Measurements from ENCODE around the gene CBX7.
"Not testable (repeated sequence)": the region's sequence is repeated elsewhere in the genome, so short reads cannot be mapped to it uniquely, and the experiment has no call there.

The CBX7 gene

DNA sequence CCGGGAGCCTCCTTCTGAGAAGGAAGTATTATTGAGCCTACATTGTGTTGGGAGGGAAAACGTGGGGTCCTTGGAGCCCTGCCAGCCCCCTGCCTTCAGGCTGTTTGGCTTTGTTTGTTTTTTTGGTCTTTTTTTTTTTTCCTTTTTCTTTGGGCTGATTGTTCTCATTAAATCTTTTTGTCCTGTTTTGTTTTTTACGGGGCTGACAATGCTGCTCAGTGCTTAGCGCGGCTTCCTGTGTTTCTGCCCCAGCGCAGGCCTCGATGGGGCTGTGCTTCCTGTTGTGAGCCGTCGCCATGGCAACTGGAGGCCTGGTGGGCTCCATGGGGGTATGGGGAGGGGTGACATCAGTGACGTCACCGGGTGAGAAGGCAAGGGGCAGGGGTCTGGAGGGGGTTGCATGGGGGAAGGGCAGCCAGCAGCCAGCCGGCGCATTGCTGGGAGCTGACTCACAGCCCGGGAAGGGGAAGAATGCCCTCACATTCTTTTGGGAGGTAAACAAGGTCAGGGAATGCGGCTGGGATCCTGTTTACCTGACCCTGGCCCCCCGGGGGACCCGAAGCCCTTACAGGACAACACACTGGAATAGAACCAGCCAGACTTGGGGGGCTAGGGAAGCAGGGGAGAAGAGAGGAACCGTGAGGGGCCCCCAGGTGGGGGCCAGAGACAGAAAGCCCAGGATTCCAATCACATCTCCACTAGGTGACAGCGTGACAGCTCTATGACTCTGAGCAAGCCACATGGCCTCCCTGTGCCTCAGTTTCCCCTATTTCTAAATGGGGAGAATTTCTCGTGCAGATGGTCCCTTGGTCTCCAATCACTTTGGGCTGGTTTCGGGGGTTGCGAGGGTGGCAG lies 22.2 kb upstream of the CBX7 start:
- peak; percentile 53 to 55 for DNase-seq (ENCODE audit: low read depth in 2 of 2, low spot score in 1 of 2)

DNA sequence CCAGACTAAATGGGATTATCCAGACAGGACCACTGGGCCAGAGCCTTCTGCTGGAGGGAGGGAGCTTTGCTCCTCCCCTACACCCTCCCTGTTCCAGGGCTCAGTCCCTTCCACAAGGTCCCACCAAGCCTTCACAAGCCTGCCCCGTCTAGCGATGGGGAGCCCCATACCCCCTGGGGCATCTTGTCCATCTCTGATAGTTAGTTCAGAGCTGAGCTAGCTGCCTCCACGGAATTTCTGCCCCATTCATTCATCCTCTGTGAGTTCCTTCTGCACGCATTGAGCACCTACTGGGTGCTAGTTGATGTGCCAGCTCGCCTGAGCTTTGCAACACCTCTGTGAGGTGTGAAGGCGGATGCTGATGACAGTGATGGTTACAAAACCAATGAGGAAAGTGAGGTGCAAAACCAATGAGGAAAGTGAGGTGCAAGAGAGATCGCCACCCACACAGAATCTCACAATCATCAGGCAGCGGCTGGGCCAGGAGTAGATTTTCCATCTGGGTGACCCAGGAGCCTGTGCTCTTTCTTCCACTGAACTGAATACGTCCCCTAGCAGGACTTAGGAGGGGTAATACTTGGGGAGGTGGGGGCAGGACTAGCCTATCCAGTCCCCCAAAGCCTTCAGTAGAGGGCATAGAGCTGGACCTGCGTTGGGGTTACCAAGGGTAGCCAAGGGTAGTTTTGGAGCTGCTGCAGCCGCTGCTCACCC lies 21.5 kb upstream of the CBX7 start:
- no peak for DNase-seq (ENCODE audit: low read depth in 2 of 2, low spot score in 1 of 2)

DNA sequence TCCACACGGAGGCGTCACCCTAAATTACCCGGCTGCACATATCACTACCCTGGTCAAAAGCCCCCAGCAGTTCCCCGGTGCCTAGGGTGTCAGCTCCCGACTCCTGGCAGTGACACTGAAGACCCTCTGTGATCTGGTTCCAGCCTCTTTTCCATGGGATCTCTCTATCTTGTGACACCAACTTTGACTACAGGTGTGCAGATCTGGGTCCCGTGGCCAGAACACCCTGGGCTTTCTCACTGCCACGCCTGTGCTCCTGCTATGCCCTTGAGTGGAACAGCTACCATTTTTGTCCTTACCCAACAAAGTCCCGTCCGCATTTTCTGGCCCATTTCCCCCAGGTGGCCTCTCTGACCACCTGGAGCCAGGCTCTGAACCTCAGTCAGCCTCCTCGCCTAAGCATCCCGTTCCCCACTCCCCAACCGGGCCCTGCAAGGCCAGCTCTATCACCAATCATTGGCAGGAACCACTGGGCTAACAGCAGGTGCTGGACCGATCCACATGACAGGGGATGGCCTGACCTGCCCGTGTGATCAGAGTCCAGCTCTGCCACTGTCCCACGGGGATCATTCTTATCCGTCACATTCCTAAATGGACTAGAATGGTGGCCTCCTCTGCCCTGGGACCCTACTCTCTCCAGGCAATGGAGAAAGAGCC lies 20.7 kb upstream of the CBX7 start:
- DNase-seq (ENCODE audit: low read depth in 2 of 2, low spot score in 1 of 2), result no peak

DNA sequence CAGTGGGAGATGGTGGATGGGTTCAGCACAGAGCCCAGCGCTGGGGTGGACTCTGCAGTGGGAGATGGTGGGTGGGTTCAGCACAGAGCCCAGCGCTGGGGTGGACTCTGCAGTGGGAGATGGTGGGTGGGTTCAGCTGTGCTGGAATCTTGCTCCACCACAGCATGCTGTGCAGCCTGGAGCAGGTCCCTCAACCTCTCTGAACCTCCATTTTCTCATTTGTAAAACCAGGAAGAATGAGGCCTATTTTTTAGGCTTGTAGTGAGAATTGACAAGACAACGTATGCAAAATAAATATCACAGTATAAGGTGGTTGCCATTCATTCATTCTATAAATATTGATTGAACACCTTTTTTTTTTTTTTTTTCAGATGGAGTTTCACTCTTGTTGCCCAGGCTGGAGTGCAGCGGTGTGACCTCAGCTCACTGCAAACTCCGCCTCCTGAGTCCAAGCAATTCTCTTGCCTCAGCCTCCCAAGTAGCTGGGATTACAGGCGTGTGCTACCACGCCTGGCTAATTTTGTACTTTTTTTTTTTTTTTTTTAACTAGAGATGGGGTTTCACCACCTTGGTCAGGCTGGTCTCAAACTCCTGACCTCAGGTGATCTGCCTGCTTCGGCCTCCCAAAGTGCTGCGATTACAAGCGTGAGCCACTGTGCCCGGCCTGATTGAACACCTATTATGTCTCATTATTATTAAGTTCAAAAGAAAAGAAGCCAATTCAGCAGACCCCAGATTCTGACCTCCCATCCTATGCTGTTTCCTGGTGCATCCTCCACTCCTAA lies 20.0 kb upstream of the CBX7 start:
- not testable (repeated sequence) for DNase-seq (ENCODE audit: low read depth in 2 of 2, low spot score in 1 of 2)

DNA sequence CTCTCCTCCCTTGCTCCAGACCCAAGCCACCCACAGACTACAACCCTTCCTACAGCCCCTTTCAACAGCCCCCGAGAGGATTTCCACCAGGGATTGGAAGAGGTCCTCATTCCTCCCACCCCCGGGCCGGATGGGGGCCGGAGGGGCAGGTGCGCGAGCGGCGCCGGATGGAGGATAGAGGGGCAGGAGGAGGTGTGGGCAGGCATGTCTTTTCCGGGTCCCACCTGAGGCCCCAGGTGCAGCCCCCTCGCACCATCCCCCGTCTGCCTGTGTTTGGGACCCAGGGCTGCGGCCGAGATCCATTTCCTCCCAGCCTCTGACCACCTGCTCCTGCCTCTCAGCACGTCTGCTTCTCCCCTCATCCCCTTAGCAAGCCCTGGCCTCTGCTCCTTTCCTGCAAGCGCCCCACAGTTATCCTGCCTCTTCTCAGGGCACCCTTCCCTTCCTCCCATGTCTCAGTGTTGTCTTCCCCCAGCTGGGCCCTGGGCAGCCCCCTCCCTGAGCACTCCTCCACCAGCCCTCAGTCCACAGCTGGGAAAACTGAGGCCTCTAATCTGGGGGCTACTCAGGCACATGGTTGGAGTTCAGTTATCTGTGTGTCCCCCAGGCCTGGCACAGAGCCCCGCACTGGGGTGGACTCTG lies 19.3 kb upstream of the CBX7 start:
- DNase-seq (ENCODE audit: low read depth in 2 of 2, low spot score in 1 of 2), result no peak

DNA sequence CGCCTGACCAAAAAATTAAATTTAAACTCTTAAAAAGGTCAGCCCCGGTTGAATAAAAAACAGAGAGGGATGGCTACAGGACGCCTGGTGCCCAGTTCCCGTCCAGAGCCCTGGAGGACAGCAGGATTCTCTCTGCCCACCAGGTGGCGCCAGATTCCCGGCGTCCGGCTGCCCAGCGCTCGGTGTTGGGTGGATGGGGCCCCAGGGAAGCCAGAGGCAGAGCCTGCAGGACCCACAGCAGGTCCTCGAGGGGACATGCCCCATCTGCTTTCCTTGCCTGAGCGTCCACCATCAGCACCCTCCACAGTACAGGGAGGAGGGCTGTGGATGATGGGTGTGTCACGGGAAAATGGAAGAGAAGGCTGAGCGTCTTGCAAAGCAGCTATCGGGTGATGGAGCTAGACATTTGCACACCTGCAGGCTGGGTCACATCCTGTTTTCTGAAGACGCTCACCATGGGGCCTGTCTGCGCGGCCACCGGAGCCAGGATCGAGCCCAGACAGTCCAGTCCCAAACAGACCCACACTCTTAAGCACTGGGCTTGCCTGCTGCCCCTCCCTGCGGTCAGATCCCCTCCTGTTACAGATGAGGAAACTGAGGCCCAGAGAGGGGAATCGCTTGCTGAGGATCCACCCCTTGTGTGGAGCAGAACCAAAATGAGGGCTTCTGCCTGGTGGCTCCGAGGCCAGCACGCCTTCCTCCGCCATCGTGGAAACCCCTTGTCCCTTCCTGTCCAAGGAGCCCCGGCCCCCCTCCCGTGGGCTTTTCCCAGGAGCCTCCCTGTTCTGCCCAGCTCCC lies 18.5 kb upstream of the CBX7 start:
- peak; percentile 72 to 78 for DNase-seq (ENCODE audit: low read depth in 2 of 2, low spot score in 1 of 2)

DNA sequence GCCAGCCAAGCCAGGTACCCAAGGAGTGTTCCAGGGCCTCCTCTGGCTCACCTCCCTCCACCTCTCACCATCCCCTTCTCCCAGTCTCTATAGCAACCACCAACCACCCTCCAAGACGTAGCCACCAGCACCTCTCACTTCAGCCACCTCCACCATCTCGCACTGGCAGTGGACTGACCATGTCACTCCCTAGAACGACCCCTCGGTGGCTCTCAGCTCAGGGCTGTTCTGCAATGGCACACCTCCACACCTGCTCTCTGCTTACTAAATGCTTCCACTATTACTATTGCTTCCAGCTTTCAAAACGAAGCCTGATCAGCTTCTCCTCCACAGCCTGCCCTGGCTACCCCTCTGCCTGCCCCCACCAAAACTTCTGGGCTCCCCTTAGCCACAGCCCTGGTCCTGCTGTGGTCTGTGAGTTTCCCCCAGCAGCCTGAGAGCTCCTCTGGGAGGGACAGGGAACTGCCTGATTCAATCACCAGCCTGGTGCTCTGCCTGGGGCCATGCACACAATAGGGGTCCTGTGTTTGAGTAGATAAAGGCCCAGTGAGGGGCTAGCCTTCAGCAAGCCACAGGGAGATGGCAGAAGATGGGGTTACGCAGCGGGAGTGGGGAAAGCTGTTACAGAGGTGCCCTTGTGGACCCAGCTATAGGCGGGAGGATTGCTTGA lies 17.5 kb upstream of the CBX7 start:
- no peak for DNase-seq (ENCODE audit: low read depth in 2 of 2, low spot score in 1 of 2)

DNA sequence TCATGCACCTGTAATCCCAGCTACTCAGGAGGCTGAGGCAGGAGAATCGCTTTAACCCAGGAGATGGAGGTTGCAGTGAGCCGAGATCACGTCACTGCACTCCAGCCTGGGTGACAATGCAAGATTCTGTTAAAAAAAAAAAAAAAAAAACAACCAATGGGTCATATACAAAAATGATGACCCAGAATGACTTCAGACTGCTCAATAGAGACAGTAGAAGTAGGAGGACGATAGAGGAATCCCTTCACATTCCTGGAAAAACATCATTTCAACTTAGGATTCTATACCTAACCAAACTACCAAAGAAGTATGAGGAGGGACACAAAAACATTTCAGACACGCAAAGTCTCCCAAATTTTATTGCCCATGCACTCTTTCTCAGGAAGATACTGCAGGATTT lies 14.1 kb upstream of the CBX7 start:
- DNase-seq (ENCODE audit: low read depth in 2 of 2, low spot score in 1 of 2), result no peak

DNA sequence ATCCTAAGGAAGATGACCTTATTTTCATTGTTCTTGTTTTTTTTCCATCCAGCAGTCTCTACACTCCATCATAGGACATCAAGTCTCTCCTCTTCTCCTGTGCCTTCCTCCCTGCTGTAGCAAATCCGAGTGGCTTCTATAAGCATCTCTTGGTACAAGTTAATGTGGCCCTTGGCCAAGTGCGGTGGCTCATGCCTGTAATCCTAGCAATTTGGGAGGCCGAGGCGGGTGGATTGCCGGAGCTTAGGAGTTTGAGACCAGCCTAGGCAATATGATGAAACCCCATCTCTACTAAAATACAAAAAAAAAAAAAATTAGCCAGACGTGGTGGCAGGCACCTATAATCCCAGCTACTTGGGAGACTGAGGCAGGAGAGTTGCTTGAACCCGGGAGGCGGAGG lies 3.6 kb upstream of the CBX7 start:
- DNase-seq (ENCODE audit: low read depth in 2 of 2, low spot score in 1 of 2), result not testable (repeated sequence)

DNA sequence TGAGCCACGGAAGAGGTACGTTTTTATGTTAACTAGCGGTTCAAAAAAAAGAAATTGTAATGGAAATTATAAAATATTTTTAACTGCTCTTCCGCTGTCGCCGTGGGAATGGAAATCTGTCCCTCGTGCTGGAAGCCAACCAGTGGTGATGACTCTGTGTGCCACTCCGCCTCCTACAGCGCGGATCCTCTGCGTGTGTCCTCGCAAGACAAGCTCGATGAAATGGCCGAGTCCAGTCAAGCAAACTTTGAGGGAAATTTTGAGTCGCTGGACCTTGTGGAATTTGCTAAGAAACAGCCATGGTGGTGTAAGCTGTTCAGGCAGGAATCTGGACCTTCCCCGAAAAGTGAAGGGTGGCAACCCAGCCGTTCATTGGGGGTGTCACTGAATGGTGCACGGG lies 2.9 kb upstream of the CBX7 start:
- DNase-seq (ENCODE audit: low read depth in 2 of 2, low spot score in 1 of 2), result no peak

DNA sequence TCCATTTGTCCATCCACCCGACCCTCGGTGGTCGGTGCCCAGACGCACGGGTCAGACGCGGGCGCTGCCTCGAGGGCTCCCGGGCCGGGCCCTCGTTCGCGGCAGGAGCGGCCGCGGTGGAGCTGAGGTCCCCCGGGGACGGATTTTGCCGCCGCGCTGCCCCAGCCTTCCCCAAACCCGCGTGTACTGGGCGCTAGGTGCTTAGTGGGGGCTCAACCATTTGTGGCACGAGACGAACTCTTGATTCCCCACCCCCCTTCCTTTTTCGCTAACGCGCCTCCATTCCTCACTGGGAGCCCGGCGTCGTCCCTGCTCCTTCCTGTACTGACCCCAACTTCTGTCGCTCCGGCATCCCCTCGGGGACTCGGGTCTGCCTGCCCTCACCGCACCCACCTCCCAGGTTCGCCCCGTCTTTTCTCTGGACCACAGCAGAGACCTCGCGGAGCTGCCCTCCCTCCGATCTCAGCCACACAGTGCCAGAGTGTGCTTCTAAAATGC lies 789 bp upstream of the CBX7 start:
- no peak for DNase-seq (ENCODE audit: low read depth in 2 of 2, low spot score in 1 of 2)

DNA sequence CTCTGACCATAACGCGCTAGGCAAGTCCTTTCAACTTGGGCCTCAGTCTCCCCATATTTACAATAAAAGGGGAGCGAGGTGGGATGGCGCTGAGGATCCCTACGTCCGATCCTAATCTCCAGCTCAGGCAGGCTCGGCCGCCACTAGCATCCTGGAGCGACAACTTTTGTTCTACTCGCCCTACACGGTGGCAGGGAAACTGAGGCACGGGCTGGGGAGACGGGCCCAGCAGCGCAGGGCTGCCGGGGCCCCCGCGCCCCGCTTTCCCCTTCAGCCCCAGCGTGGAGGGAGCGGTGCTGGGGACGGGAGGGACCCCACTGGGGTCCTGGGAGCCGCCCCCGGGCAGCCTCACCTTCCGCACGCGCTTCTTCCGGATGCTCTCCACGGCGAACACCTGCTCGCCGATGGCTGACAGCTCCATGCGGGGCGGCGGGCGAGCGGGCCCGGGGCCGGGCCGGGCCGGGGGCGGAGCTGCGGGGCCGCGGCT lies 413 bp downstream of the CBX7 start:
- DNase-seq (ENCODE audit: low read depth in 2 of 2, low spot score in 1 of 2), result no peak

DNA sequence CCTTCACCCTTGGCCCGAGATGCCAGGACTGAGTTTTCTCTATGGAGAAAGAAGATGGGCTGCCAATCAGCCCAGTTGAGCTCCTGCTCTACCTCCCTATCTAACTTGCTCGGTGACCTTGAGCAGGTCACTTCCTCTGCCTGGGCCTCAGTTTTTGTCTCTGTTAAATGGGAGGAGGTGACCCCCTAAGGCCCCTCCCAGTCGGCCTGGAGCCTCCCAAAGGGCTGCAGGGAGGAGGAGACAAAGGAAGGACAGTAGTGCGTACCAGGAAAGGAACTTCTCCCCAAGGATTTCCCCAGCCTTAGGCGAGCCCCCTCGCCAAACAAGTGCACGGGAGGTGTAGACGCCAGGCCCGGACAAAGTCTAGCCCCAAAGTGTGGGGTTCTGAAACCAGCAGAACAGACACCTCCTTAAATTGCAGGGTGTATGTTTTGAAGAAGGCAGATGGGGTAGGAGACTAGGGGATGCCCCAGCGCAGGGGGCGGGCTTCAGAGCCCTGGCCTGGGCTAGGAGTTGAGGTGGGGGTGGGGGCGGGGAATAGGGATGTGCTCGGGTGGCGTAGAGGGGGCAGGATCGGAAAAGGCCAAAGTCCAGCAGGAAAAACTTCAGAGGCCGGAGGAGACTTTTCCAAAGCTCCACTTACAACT lies 1.0 kb downstream of the CBX7 start:
- DNase-seq (ENCODE audit: low read depth in 2 of 2, low spot score in 1 of 2), result no peak

DNA sequence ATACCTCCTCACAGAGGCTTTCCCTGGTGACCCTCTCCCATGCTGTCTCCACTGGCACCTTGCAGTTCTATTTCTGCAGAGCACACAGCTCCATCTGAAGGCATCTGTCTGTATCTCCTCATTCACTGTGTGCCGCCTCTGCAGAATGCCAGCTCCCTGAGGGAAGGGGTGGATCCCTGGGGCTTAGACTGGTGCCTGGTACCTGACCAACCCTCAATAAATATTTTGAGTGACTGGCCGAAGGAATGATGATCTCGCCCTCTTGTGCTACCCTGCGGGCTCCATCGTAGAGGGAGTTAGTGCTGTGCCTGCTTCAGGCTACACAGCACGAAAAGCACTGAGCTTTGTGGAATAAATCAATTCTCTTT lies 1.6 kb downstream of the CBX7 start:
- DNase-seq (ENCODE audit: low read depth in 2 of 2, low spot score in 1 of 2), result no peak

DNA sequence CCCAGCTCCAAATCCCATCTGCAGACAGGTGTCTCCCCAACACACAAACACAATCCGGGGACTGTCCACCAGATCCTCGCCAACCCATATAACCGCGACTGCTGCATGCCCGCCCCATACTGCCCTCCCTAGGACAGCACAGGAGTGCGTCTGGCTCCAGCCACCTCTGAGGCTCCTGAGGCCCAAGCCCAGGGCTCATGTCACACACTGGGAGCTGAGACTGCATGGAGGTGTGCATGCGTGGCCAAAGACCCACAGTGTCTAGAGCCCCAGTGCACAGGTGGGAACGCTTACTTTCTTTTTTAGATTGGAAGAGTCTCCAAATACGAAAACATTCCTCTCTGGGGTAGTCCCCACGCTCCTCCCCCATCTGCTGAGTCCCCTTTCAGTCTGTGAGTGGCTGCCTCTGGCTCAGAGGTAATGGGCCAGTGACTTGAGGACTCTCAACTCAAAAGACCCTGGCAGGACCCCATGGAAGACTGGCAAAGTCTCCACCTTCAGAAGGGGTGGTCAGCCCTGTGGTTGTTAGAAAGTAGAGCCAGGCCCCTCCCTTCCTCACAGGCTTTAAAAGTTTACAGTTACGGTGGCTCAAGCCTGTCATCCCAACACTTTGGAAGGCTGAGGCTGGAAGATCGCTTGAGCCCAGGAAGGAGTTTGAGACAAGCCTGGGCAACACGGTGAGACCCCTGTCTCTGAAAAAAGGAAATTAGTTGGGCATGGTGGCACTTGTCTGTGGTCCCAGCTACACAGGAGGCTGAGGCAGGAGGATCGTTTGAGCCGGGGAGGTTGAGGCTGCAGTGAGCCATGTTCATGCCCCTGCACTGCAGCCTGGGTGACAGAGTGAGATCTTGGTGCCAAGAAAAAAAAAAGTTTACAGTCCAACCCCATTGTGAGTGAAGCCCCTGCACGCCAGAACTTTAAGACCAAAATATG lies 2.3 kb downstream of the CBX7 start:
- DNase-seq (ENCODE audit: low read depth in 2 of 2, low spot score in 1 of 2), result no peak

DNA sequence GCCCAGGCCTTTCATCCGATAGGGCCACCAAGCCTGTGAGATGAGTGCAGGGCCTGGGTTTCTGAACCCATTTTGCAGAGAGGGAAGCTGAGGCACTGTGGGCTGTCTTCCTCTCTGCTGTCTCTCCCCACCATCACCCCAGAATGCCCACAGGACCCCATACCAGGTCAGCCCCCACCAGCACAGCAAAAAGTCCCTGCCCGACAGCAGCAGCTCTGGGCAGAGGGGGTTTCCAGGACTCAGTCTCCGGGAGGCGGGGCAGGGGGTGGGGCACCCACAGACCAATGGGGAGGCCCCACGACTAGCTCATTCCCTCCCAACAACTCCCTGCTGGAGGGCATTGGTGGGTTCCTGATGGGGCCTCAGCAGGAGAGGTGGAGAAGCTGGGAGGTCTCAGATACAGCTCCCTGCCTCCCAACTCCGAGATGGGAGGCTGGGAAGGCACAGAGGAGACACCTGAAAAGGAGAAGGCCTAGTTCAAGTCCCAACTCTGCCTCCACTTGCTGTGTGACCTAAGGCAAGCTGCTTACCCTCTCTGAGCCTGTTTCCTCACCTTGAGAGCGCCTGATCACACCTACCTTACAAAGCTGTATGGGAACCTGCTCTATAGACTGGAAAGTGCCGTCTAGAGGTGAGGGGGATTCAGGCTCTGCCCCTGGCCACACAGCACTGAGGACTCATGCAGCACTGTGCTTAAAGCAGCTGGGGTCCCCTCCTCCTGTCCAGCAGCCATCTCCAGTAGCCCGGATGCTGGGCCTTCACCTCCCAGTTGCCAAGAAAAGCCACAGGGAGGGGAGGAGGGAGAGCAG lies 3.5 kb downstream of the CBX7 start:
- peak in 1 of 2 donors; percentile 47 for DNase-seq (ENCODE audit: low read depth in 2 of 2, low spot score in 1 of 2)

Measured in stimulated activated CD8-positive, alpha-beta memory T cell treated with anti-CD3 and anti-CD28 coated beads, Interleukin-4, amount 100 ng/mL, for 1 hour (primary cell).